GM06990 (cell line): ENCODE results near the gene RAB7B.

Experiments
- DNase-seq: peaks from one replicate; pipeline ENCODE4 v3.0.0-alpha.2; 2011; ENCODE audit not compliant: insufficient read length; ENCODE audit errors: extremely low read depth
- H3K27me3 ChIP-seq: replicated peaks from 2 replicates; pipeline ENCODE4 v1.6.0; 2011; ENCODE audit warnings: low read length; ENCODE audit not compliant: control insufficient read depth, insufficient read depth
- H3K36me3 ChIP-seq: 2 replicates; pipeline ENCODE4 v1.5.1; 2011; ENCODE audit warnings: low read length; ENCODE audit not compliant: control insufficient read depth, insufficient read depth
- H3K4me3 ChIP-seq: replicated peaks from 2 replicates; pipeline ENCODE4 v1.5.1; 2011; ENCODE audit warnings: low read depth, mild to moderate bottlenecking, control low read depth, low read length
- CTCF ChIP-seq: IDR thresholded peaks from 2 replicates; pipeline ENCODE4 v1.5.1; 2011; ENCODE audit warnings: low read length, control low read depth, mild to moderate bottlenecking, inconsistent platforms; ENCODE audit not compliant: insufficient read depth, poor library complexity, severe bottlenecking

The RAB7B gene

GRCh38 chr1:205954819-205955404 is 48.3 kb downstream of the RAB7B start:
- DNase-seq, result no peak
- H3K27me3 ChIP-seq, result no peaks in the 10 kb centered on the region; the same call in 1 of the 2 replicates
- H3K36me3 ChIP-seq, result no peaks in the 10 kb centered on the region
- H3K4me3 ChIP-seq, result no peak overlapping the region
- no peak for TF ChIP-seq CTCF

- DNase-seq, result no peak
- Histone ChIP-seq H3K4me3 (no peak overlapping the region), H3K27me3 (peaks cover 1% of the 10 kb centered on the region), H3K36me3 (no peaks in the 10 kb centered on the region)
- no peak for TF ChIP-seq CTCF
These were observed 51.4 kb downstream of the RAB7B start for GRCh38 chr1:205951746-205952145.

GRCh38 chr1:205950826-205951549 is 52.2 kb downstream of the RAB7B start:
- H3K27me3 ChIP-seq, result peaks cover 1% of the 10 kb centered on the region
- no peak for TF ChIP-seq CTCF
- no peak for DNase-seq

GRCh38 chr1:205950280-205950679 is 52.9 kb downstream of the RAB7B start:
- Histone ChIP-seq H3K36me3 (no peaks in the 10 kb centered on the region), H3K27me3 (peaks cover 1% of the 10 kb centered on the region), H3K4me3 (no peak overlapping the region)
- DNase-seq, result no peak
- no peak for TF ChIP-seq CTCF

More at GRCh38 chr1:205950826-205951549, 52.2 kb downstream of the RAB7B start:
- Histone ChIP-seq H3K4me3 (no peak overlapping the region), H3K36me3 (no peaks in the 10 kb centered on the region)

- TF ChIP-seq CTCF, result no peak
These were observed 53.4 kb downstream of the RAB7B start for GRCh38 chr1:205949753-205950152.

GRCh38 chr1:205948886-205949285 is 54.3 kb downstream of the RAB7B start:
- no peak for TF ChIP-seq CTCF

More at GRCh38 chr1:205949753-205950152, 53.4 kb downstream of the RAB7B start:
- Histone ChIP-seq H3K27me3 (peaks cover 1% of the 10 kb centered on the region), H3K4me3 (no peak overlapping the region), H3K36me3 (no peaks in the 10 kb centered on the region)
- no peak for DNase-seq

More at GRCh38 chr1:205948886-205949285, 54.3 kb downstream of the RAB7B start:
- Histone ChIP-seq H3K4me3 (no peak overlapping the region), H3K27me3 (peaks cover 1% of the 10 kb centered on the region), H3K36me3 (no peaks in the 10 kb centered on the region)
- no peak for DNase-seq
